Liver (tissue), 9 donors: ENCODE results near the gene MOV10L1. TPM values are rescaled to one million over a fixed set of nuclear protein-coding genes. Genes with fewer than 3 reads are reported as not detected.
A peak's percentile ranks its signal among the peaks of the same experiment; 100 is the strongest.

Experiments
- DNase-seq: peaks from one replicate; pipeline ENCODE4 v3.0.0-alpha.2; 2017; ENCODE audit warnings: low spot score
- H3K27ac ChIP-seq, 2 donors: one replicate each; pipeline ENCODE4 v1.7.0; 2013; ENCODE audit warnings: inconsistent platforms in 2 of 2, low read length in 2 of 2, control low read depth in 1 of 2, low read depth in 1 of 2, mild to moderate bottlenecking in 1 of 2
- H3K27me3 ChIP-seq, 4 donors: one replicate each; pipeline versions ENCODE4 v1.6.1 to v1.7.0; 2013; ENCODE audit warnings: low read length in 3 of 4, inconsistent platforms in 1 of 4, mild to moderate bottlenecking in 1 of 4, moderate library complexity in 1 of 4; ENCODE audit not compliant: control insufficient read depth in 4 of 4, insufficient read depth in 4 of 4
- H3K36me3 ChIP-seq, 4 donors: one replicate each; pipeline versions ENCODE4 v1.6.1 to v1.7.0; 2013; ENCODE audit warnings: low read length in 3 of 4, mild to moderate bottlenecking in 3 of 4, low read depth in 1 of 4, moderate library complexity in 1 of 4; ENCODE audit not compliant: control insufficient read depth in 4 of 4, insufficient read depth in 3 of 4
- H3K4me1 ChIP-seq, 4 donors: one replicate each; pipeline versions ENCODE4 v1.6.1 to v1.7.0; 2013; ENCODE audit warnings: low read length in 3 of 4, mild to moderate bottlenecking in 3 of 4, moderate library complexity in 1 of 4; ENCODE audit not compliant: control insufficient read depth in 4 of 4, insufficient read depth in 4 of 4
- H3K4me3 ChIP-seq, 3 donors: one replicate each; pipeline versions ENCODE4 v1.6.1 to v1.7.0; 2013; ENCODE audit warnings: low read length in 3 of 3, control low read depth in 1 of 3, low read depth in 1 of 3, mild to moderate bottlenecking in 1 of 3
- H3K9ac ChIP-seq, 2 donors: one replicate each; pipeline ENCODE4 v1.7.0; 2013; ENCODE audit warnings: low read length in 2 of 2, mild to moderate bottlenecking in 2 of 2, moderate library complexity in 2 of 2, control low read depth in 1 of 2, low read depth in 1 of 2
- H3K9me3 ChIP-seq, 4 donors: one replicate each; pipeline versions ENCODE4 v1.6.1 to v1.7.0; 2013; ENCODE audit warnings: low read length in 3 of 4; ENCODE audit not compliant: control insufficient read depth in 4 of 4
- GABPA ChIP-seq, 2 donors: IDR thresholded peaks in 1 of 2; conservative IDR thresholded peaks in 1 of 2; 2 replicates each; pipeline ENCODE4 v1.6.1; 2016; ENCODE audit warnings: antibody characterized with exemption in 2 of 2, mild to moderate bottlenecking in 1 of 2, moderate library complexity in 1 of 2
- HNF4A ChIP-seq, 2 donors: conservative IDR thresholded peaks; 2 replicates each; pipeline ENCODE4 v1.6.1; 2016; ENCODE audit warnings: antibody characterized with exemption in 2 of 2, mild to moderate bottlenecking in 2 of 2
- HNF4G ChIP-seq: IDR thresholded peaks from 2 replicates; pipeline ENCODE4 v1.6.1; 2016; ENCODE audit warnings: antibody characterized with exemption
- JUND ChIP-seq, 2 donors: IDR thresholded peaks; 2 replicates each; pipeline ENCODE4 v1.6.1; 2016; ENCODE audit warnings: antibody characterized with exemption in 2 of 2
- TAF1 ChIP-seq: conservative IDR thresholded peaks from 2 replicates; pipeline ENCODE4 v1.6.1; 2016; ENCODE audit warnings: antibody characterized with exemption, mild to moderate bottlenecking
- YY1 ChIP-seq: IDR thresholded peaks from 2 replicates; pipeline ENCODE4 v1.6.1; 2016; ENCODE audit warnings: antibody characterized with exemption, mild to moderate bottlenecking
- WGBS: extraction: QIAGEN DNeasy Blood & Tissue Kit; methylation state at CpG from one replicate; pipeline ENCODE4 v1.1.7; 2013; 5-methylcytosine and 5-hydroxymethylcytosine counted together
- polyA plus RNA-seq, 2 donors: library from polyadenylated mRNA; stranded (reverse) in 1 of 2; unstranded in 1 of 2; fragments of 200-250 nt in 1 of 2; fragments of >200 nt in 1 of 2; fragmentation: Nextera tagmentation in 1 of 2; extraction: Ambion mirVana in 1 of 2; gene quantifications; one replicate each; pipeline versions ENCODE4 v1.2.1 to v1.2.3, GENCODE V29; 2013 to 2015
- total RNA-seq, 2 donors: library from RNA; depleted of rRNA; stranded (reverse); fragments of >200 nt; gene quantifications; one replicate each; pipeline ENCODE4 v1.2.3, GENCODE V29; 2014
- TF ChIP-seq, protein P1 (sequence below): IDR thresholded peaks from 2 replicates; pipeline ENCODE4 v1.6.1; 2016; ENCODE audit warnings: antibody characterized with exemption
- TF ChIP-seq, protein P2 (sequence below): IDR thresholded peaks from 2 replicates; pipeline ENCODE4 v1.6.1; 2016; ENCODE audit warnings: antibody characterized with exemption
- TF ChIP-seq, protein P3 (sequence below): IDR thresholded peaks from 2 replicates; pipeline ENCODE4 v1.6.1; 2016; ENCODE audit warnings: antibody characterized with exemption
- TF ChIP-seq, protein P4 (sequence below): IDR thresholded peaks from 2 replicates; pipeline ENCODE4 v1.6.1; 2016; ENCODE audit warnings: antibody characterized with exemption, mild to moderate bottlenecking
- donor health status: healthy.
- donor health status: healthy.
- donor health status: healthy.
- donor health status: healthy.
- donor health status: healthy.

MOV10L1 gene
- total and polyA plus RNA-seq, 4 donors = 0.07 to 0.47 (median 0.17) TPM

DNA sequence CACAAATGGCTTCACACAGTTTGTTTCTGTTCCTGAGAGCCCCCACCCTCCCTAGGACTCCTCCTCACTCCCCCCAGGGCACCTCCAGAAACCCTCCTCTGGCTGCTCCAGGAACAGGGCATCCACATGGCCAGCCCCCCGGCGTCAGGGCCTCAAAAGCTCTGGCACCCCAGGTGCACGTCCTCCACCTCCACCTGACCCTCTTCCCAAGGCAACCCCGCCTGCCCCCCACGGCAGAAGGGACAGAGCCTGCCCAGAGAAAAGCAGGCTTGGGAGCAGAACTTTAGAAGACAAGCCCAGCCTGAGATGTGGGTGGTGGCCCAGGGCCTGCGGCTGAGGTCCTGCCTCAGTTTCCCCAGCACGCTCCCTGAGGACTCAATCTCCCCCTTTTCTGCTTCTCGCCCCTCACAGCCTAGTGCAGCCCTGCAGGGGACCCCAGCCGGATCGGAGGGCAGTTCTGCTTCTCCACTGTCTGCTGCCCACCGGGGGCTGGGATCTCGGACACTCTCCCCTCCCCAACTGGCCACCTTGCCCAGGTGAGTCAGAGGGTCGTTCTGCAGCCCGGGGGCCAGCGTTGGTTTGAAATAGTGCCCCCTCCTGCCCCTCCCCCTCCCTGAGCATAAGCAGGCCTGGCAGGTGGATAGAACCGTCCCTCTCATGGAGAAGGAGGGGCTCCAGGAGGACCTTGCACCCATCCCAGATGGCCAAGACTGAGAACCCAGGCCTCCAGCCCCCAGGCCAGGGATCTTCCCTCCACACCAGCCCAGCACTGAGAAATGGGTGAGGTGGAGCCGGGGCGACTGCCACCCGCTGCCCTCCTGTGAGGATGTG is 93.5 kb downstream of the MOV10L1 start (continued):
- no peak for TF ChIP-seq YY1
- TF ChIP-seq TAF1 = no peak

DNA sequence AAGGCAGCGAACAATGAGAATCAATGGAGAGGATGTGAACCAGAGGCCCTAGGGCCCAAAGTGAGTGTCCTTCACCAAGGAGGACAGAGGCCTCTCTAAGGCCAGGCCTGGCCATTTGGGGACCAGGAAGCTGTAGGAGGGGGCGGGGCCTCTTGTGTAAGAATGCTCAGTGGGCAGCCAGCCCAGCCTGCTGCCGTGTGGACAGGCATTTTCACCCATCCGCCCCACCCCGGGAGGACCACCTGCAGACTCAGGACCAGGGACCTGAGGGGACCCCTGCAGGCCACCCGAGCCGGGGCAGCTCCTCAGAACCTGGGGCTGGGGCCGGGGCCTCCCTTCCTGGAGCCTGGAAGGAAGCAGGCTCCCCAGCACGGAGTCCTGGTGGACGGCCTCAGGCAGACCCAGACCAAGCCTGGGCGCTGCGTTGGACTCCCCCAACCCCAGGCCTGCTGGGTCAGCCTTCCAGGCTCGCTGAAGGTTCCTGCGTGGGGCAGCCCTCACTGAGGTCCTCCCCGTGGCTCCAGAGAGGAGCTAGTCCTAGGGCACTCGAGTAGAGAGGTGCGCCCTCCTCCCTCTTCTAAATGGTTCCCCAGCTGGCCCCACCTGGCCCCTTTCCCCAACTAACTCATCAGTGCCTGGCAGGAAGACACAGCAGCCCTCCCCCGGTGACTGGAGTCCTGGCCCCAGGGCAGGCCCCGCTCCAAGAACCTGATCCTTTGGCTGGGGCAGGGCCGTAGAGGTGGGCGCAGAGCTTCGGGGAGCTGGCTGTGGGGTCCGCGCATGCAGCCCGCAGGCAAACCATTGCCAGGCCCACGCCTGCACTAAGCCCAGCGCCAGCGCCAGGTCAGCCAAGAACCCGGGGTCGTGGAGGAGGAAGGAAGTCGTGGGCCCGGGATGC is 94.4 kb downstream of the MOV10L1 start:
- 69% methylated on average over 32 of the region's 32 CpGs for WGBS
- no peaks in the 10 kb centered on the region for H3K9me3 ChIP-seq
- no peaks in the 10 kb centered on the region for H3K27me3 ChIP-seq
- TF ChIP-seq, protein P1, sequence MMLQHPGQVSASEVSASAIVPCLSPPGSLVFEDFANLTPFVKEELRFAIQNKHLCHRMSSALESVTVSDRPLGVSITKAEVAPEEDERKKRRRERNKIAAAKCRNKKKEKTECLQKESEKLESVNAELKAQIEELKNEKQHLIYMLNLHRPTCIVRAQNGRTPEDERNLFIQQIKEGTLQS = no peak
- no peak for TF ChIP-seq JUND (IDR thresholded peaks at IDR 0.05)
- TF ChIP-seq HNF4G = no peak
- no peak for TF ChIP-seq YY1
- TF ChIP-seq, protein P2, sequence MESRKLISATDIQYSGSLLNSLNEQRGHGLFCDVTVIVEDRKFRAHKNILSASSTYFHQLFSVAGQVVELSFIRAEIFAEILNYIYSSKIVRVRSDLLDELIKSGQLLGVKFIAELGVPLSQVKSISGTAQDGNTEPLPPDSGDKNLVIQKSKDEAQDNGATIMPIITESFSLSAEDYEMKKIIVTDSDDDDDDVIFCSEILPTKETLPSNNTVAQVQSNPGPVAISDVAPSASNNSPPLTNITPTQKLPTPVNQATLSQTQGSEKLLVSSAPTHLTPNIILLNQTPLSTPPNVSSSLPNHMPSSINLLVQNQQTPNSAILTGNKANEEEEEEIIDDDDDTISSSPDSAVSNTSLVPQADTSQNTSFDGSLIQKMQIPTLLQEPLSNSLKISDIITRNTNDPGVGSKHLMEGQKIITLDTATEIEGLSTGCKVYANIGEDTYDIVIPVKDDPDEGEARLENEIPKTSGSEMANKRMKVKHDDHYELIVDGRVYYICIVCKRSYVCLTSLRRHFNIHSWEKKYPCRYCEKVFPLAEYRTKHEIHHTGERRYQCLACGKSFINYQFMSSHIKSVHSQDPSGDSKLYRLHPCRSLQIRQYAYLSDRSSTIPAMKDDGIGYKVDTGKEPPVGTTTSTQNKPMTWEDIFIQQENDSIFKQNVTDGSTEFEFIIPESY = no peak
- no peak for TF ChIP-seq GABPA (IDR thresholded peaks at IDR 0.05 in 1 of 2, conservative IDR thresholded peaks at IDR 0.05 in 1 of 2)
- TF ChIP-seq, protein P3, sequence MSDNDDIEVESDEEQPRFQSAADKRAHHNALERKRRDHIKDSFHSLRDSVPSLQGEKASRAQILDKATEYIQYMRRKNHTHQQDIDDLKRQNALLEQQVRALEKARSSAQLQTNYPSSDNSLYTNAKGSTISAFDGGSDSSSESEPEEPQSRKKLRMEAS = no peak
- TF ChIP-seq, protein P4, sequence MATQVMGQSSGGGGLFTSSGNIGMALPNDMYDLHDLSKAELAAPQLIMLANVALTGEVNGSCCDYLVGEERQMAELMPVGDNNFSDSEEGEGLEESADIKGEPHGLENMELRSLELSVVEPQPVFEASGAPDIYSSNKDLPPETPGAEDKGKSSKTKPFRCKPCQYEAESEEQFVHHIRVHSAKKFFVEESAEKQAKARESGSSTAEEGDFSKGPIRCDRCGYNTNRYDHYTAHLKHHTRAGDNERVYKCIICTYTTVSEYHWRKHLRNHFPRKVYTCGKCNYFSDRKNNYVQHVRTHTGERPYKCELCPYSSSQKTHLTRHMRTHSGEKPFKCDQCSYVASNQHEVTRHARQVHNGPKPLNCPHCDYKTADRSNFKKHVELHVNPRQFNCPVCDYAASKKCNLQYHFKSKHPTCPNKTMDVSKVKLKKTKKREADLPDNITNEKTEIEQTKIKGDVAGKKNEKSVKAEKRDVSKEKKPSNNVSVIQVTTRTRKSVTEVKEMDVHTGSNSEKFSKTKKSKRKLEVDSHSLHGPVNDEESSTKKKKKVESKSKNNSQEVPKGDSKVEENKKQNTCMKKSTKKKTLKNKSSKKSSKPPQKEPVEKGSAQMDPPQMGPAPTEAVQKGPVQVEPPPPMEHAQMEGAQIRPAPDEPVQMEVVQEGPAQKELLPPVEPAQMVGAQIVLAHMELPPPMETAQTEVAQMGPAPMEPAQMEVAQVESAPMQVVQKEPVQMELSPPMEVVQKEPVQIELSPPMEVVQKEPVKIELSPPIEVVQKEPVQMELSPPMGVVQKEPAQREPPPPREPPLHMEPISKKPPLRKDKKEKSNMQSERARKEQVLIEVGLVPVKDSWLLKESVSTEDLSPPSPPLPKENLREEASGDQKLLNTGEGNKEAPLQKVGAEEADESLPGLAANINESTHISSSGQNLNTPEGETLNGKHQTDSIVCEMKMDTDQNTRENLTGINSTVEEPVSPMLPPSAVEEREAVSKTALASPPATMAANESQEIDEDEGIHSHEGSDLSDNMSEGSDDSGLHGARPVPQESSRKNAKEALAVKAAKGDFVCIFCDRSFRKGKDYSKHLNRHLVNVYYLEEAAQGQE = no peak
- TF ChIP-seq TAF1 = no peak
- TF ChIP-seq HNF4A (conservative IDR thresholded peaks at IDR 0.05) = no peak
- no peak overlapping the region for H3K9ac ChIP-seq
- peak overlapping the region in 1 of 3 donors; percentile 92 for H3K4me3 ChIP-seq
- H3K36me3 ChIP-seq = peaks cover 0 to 6% (median 0%) of the 10 kb centered on the region in 4 donors
- peak overlapping the region in 1 of 2 donors; percentile 55 for H3K27ac ChIP-seq
- peaks cover 15 to 31% (median 22%) of the 10 kb centered on the region in 4 donors for H3K4me1 ChIP-seq
- DNase-seq = no peak
